CD4-positive, alpha-beta T cell treated with Interleukin-21 for 1 hour (primary cell): ENCODE data around the gene PTPRN2.
"Not testable (repeated sequence)": the region's sequence is repeated elsewhere in the genome, so short reads cannot be mapped to it uniquely, and the experiment has no call there.

Source experiments
- DNase-seq: peaks from one replicate; pipeline ENCODE4 v3.0.0-alpha.2; 2020

PTPRN2 gene

DNA sequence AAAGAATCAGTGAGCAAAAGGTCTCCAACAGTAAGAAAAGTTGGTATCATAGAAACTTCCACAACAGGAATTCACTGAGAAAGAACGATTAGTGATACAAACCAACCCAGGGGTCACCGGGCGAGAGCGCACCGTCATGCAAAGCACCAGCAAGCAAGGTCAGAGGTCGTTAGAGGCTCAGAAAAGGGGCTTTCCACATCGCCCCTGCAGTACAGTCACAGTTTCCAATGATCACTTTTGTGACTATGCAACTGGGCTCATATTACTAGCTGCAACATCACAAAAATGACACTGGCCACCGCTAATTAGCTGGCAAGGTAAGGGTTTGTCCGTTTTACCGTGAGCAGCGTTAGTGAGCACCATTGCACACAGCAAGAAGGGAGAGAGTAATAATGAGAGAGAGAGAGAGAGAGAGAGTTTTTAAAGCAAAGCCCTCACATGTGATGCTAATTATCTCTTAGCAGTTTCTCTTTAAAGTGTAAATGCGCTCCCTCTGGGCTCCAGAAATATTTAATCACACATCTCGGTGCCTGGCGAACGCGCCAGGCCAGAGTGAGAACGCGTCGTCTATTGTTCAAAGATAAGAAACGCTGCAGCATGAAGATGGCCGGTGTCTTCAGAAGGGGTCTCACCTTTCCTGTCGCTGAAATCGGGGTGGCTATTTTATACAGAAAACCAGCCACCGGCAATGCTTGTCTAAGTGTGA, 1013.4 kb downstream of the PTPRN2 start:
- no peak for DNase-seq

DNA sequence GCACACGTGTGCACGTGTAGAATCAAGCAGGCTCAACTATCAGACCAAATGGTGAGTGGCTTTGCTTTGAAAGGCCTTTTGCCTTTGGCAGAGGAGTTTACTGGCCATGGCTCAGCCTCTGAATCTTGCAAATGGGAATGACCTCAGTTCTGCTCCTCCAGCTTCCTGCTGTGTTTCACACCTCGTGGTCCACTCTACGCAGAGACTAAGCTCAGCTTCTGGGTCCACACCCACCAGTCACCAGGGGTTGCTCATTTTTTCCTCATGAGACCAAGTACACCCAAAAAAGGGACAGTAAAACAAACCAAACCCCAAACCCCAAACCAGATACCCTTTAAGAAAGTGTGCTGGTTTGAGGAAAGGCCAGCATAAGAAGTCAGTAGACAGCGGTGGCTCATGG, 1014.4 kb downstream of the PTPRN2 start:
- DNase-seq = no peak

DNA sequence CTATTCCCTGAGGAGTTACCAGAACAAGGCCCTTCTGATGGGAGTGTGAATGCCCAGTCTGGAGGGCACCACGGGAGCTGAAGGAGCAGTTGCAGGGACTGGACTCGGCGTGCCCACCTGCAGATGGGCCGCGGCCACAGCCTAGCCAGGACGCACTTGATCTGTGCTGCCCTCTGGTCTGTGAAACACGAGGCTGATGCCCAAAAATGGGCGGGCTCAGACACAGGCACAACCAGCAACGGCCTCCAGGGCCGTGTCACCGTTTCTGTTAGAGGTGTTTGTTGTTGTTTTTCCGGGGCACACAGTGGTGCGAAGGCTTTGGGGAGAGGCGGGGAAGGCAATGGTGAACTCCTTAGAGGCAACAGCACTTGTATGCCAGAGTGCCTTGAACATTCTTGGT, 1015.0 kb downstream of the PTPRN2 start:
- no peak for DNase-seq

DNA sequence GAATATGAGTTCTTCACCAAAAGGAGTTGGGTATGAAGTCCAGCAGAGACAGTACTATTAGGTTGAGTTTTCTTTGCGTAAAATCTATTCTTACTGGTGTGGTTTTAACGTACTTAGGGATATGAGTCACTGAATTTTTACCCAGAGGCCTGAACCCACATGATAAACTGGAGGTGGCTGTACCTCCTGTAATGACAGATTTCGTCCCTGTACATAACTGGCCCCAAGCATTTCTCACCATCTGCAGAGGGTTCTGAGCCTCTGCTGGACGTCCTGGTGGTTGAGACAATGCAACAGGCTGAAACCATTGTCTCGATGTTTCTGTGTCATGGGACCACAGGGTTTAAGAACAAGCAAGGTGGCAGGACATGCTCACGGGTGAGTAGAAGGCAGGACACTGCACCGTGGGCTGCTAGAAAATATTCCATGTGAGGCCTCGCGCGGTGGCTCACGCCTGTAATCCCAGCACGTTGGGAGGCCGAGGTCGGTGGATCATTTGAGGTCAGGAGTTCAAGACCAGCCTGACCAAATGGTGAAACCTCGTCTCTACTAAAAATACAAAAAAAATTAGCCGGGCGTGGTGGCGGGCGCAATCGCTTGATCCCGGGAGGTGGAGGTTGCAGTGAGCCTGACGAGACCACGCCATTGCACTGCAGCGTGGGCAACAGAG, 1017.0 kb downstream of the PTPRN2 start:
- no peak for DNase-seq

DNA sequence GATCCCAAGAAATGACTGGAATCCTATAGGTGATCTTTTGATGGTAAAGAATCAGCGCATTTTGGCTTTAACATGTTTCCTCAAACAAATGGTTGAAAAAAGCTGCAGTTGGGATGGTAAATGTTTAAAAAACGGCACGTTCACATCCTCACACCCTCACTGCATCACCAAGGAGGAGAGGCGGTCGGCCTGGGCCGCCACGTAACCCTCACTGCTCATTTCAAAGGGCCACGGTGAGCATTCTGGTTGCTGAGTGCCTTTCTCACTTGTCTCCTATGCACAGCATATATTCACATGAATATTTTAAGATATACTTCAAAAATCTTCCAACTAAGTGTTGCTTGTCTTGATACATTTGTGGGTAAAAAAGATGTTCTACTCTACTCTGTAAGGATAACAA, 1017.7 kb downstream of the PTPRN2 start:
- DNase-seq = no peak

DNA sequence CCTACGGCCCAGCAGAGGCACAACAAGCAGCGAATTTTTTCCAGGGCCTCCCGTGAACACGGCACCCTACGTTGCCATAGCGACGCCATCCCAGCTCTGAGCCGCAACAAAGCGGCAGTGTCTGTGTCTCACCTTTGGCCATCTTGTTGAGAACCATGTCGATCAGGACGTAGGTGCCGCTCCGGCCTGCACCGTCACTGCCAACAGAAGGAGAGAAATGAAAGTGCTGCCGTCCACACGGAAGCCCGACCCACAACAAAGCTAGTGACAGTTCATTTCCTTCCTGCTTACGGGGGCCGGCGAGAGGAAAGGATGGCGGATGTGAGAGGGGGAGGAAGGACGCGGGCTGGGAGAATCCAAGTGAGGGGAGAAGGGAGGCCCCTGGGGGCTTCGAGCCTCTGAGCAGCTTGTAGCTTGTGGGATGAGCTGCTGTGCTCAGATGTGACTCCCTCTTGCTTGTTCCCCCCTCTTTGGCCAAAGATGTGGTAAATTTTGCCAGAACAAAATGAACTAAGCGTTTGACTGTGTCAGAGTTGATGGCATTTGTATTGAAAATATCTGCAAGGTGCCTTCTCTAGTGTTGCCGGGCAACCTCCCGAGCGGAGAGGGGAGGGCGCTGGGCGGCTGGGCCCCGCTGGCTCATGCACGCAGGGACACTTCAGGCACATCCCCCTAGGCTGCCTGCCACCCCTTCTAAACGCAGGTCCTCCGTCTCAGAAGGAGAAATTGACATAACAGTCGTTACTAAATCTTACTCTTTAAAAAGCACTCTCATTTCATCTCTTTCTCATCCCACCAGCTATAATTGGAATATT, 1018.6 kb downstream of the PTPRN2 start:
- DNase-seq = peak; percentile 63

DNA sequence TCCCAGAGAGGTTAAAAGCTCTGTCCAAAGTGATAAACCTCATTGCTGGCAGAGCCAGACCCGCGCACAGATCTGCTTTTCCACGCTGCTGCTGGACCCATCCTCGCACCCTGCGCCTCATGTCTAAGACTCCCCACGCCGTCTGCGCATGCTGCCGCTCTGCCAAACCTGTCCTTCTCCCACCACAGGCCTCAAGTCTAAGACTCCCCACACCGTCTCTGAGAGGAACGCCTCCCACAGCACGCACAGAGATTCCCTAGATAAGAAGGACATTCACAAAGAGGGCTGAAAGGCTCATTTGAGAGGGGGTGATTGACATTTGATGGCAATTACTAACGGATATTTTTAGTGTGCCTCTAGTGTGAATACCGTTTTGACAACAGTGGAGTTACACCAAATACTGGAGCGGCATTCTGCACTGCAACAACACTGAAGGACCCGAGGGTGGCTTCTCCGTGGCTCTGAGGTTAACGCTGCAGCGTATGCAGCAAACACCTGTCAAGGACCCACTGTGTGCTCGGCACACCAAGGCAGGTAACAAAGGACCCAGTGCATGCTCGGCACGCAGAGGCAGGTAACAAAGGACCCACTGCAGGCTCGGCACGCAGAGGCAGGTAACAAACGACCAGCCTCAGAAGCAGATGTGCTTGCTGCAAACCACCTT, 1019.4 kb downstream of the PTPRN2 start:
- no peak for DNase-seq

DNA sequence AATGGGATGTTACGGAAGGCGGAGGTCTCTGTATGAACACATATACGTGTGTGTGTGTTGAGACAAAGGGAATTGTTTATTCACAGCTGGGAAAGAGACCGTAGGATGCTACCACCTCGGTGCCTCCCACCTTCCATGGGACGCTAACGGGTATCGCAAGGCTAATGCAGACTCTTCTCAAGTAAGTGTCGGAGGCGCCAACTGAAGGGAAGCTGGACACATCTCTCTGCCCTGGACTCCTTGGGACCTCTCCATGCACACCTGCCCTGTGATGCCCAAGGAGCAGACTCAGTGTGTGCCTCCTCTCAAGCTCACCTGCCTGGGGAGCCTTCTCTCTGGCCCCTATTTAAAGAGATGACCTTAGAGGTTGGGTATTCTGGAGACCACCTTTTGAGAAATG, 1020.0 kb downstream of the PTPRN2 start:
- DNase-seq = no peak

DNA sequence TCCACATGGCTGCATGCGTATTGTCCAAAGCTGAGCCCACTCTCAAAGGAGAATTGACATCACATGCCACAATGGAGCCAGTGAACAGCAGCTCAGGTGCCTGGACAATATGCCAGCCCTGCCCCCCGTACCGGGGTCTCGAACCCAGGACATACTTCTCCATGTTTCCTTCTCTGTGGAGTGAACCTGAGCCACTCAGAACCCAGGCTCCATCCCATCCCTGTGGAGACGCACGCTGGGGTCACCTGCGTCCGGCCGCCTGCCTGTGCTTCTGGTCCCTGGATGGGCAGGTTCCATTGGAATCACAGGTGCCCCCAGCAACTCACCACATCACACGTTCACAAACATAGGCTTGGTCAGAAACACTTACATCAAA, 1021.0 kb downstream of the PTPRN2 start:
- no peak for DNase-seq

DNA sequence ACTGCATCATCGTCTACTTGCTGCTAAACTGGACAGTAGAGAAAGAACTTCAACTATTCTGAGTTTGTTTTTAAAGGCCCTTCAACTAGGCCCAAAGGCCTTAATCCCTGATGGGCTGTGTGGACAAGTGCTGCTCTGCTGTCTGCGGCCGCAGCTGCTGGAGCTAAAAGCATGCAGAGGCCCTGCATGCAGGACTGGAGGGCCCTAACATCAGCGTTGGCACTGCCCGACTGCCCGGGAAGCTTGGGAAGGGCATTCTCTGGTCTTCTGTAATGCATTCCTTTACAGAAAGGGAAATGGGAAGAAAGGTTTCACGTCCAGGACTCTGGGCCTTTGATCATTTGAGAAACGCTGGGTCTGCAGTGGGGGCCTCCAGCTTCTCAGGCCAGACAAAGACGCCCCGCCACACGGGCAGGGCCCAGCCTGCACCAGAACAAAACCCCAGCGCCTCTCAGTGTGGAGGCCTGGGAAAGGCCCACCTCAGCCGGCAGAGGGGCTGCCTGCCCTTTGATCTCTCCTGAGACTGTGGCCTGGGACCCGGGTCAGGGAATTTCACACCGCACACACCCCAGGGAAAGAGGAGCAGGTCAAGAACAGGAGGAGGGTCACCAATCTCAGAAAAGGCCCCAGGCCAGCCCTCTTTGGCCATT, 1021.5 kb downstream of the PTPRN2 start:
- no peak for DNase-seq

DNA sequence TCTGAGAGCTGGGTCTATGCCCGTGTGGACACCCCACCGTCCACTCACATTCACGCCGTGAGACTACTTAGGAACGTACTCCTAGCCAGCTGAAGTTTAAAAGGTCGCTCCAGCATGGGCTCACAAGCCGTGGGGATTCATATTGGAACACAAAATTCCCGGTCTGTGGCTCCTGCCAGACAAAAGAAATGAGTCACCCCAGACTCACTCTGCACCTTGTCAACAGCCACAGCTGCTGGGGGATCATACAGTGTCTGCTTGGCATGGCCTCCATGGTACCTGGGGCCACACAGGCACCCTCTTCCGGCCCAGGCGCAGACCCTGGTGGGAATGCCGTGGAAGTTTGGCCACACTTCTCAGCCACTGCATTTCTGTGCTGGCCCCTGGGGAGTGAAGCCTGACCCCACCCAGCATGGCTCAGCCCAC, 1022.4 kb downstream of the PTPRN2 start:
- DNase-seq = no peak

DNA sequence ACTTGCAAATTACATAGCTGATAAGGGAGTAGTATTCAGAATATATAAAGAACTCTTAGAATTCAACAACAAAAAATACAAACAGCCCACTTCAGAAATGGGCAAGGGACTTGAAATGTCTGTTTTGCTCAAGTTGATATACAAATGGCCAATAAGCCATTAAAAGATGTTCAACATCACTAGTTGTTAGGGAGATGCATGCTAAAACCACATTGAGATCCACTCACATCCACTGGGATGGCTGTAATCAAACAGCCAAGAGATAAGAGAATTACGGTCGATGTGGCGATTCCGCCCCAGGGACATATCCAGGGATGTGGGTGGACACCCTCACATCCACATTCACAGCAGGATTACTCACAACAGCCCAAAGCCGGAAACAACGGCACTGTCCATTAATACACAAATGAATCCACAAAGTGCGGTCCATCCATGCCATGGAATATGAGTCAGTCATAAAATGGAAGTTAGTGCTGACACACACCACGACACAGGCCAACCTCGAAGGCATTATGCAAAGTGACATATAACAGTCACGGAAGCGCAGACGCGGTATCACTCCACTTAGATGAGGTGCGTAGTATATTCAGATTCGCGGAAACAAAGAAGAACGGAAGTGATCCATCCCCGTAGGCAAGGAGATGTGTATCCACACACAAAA, 1023.0 kb downstream of the PTPRN2 start:
- DNase-seq = no peak

DNA sequence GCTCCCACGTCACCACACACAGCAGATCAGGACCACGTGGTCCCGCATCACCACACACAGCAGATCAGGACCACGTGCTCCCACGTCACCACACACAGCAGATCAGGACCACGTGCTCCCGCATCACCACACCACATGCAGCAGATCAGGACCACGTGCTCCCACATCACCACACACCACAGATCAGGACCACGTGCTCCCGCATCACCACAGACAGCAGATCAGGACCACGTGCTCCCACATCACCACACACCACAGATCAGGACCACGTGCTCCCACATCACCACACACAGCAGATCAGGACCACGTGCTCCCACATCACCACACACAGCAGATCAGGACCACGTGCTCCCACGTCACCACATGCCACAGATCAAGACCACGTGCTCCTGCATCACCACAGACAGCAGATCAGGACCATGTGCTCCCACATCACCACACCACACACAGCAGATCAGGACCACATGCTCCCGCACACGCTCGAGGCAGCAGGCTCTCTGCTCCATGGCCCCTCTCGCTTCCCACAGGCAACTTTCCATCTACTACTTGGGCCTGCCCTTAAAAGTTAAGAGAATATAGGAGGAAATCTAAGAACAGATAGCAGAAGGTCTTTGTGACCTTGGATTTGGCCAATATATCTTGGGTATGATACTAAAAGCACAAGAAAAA, 1024.0 kb downstream of the PTPRN2 start:
- not testable (repeated sequence) for DNase-seq

DNA sequence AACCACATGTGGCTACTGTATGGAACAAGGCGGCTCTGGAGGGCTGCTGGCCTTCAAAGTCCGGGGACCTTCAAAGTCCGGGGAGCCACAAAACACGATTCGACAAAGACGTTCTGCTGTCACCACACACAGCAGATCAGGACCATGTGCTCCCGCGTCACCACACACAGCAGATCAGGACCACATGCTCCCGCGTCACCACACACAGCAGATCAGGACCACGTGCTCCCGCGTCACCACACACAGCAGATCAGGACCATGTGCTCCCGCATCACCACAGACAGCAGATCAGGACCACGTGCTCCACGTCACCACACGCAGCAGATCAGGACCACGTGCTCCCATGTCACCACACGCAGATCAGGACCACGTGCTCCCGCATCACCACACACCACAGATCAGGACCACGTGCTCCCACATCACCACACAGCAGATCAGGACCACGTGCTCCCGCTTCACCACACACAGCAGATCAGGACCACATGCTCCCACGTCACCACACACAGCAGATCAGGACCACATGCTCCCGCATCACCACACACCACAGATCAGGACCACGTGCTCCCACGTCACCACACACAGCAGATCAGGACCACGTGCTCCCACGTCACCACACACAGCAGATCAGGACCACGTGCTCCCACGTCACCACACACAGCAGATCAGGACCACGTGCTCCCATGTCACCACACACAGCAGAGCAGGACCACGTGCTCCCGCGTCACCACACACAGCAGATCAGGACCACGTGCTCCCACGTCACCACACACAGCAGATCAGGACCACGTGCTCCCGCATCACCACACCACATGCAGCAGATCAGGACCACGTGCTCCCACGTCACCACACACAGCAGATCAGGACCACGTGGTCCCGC, 1024.9 kb downstream of the PTPRN2 start:
- DNase-seq = not testable (repeated sequence)

DNA sequence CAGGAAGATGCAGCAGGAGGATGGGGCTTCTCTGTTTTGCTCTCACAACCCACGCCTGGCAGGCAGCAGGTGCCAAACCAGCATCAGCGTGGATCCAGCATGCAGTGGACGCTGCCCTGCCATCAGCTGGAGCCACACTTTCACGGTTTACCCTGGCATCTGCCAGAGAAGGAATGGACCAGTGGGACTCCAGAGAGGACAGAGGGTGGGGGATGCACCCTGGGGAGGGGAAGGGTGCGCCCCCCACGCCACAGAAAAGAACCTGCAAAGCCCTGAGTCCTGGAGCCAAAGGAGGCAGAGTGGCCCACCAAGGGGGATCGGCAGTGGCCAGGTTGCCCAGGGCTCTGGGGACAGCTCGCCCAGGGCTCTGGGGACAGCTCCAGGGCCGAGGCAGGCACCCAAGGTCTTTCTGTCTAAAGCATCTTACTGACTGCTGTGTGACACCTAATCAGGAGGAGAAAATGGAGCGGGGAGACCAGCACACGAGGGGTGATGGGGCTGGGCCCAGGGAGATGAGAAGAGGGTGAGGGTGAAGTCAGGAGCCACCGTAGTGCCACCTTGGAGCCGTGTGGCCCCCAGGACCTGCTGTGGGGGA, 1025.7 kb downstream of the PTPRN2 start:
- DNase-seq = no peak

DNA sequence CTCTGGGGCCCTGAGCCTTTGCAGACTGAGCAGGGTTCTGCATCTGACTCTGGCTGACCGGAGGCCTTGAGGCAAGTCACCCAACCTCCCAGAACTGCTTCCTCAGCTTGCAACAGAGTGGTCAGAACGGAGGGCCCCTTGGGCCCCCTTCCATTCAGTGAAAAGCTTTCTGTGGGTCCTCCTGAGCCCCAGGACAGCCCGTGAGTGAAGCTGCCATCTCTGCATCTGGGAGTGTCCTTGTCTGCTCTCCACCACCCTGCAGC, 1026.2 kb downstream of the PTPRN2 start:
- no peak for DNase-seq

DNA sequence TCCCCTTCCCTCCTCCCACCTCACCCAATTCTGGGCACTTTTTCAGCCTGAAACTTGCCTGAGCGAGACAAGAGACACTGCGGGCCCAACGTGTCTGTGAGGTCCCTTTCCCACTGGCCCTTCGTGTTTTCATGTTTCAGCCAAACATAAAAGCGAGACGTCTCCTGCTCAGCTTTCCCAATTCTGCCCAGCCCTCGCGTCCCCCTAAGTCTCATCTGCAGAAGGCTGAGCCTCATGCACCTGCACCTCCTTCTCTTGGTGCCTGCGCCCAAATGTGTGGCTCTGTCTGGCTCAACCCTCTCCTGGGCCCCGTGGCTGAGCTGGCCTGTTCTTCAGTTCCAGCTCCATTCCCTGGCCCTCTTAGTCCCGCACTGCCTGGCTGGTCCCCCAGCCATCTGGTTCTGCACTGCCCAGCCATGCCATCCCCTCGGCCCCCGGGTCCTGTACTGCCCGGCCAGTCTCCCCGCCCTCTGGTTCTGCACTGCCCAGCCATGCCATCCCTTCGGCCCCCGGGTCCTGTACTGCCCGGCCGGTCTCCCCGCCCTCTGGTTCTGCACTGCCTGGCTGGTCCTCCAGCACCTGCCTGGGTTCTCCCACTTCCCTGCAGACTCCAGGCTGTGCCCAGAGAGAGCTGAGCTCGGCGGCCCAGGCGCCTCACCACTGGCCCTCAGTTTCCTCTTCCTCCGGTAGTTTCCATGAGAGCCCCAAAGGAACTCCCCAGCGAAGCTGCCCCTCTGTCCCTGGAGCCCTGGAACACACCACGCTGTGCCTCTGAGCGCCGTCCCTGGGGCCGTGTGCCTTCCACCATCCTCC, 1026.7 kb downstream of the PTPRN2 start:
- no peak for DNase-seq

DNA sequence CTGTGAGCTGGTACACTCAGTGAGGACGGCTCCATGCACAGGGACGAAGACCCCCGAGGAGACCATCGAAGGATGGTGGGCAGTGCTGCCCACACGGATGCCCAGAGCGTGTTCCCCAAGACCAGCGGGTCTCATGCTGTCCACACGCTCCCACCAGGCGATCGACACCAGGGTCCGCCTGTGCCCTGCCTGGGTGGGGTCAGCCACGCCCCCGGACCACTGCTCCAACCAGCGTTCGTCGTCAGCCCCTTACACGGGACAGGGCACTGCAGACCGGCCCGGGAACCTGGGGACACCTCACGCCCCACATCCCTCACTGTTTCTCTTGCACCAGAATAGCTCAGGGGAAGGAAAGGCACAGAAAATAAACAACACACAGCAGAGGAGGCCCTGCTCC, 1027.4 kb downstream of the PTPRN2 start:
- DNase-seq = no peak

DNA sequence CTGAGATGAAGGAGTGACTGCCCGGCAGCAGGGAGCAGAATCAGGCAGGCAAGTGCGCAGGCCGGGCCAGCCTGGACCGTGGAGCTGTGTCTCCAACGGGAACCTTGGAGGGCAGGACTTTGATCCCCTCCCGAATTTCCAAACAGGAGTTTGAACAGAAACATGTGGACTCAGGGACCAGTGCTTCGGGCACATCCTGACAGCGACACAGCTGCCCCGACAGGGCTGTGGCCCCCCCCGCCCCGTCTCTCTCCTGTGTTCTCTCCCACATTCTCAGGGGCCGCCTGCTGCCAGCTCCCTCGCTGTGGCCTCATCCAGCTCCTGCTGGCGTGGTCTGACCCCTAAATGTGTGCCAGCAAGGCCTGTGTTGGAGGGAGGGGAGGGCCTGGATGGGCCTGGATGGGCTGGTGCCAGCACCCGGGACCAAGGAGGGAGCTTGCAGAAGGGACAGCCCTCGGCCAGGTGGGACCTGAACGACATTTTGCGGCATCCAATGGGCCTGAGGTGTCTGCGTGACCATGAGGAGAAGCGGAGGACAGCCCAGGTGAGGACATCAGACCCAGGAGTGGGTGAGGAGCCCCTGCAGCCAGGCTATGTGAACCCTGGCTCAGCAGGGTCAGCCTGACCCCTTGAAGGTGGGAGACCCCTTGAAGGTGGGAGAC, 1027.9 kb downstream of the PTPRN2 start:
- no peak for DNase-seq
